Measurements from ENCODE around the gene NOTCH2. TPM values are rescaled to one million over a fixed set of nuclear protein-coding genes. Genes with fewer than 3 reads are reported as not detected.
"Not testable (repeated sequence)": the region's sequence is repeated elsewhere in the genome, so short reads cannot be mapped to it uniquely, and the experiment has no call there.

Gene NOTCH2
- total RNA-seq, 1 experiment from 2014 or later, result 55.7 TPM

- H3K4me3 ChIP-seq (ENCODE audit: low read depth, low read length, poor library complexity, severe bottlenecking); DNase-seq (ENCODE audit: low spot score); intact Hi-C loops (cut with micrococcal nuclease; ENCODE audit: unreplicated experiment); POLR2A ChIA-PET (ENCODE audit: low non-redundant PET); CTCF ChIA-PET; H3K27me3 ChIP-seq (replicated peaks; ENCODE audit: insufficient read depth, low read depth, low read length, poor library complexity); H3K27ac ChIP-seq (ENCODE audit: low read depth, low read length, poor library complexity, severe bottlenecking); H3K9me3 ChIP-seq (ENCODE audit: low read depth, low read length, poor library complexity, severe bottlenecking); H3K4me1 ChIP-seq (ENCODE audit: insufficient read depth, low read length, poor library complexity, severe bottlenecking); H3K36me3 ChIP-seq (ENCODE audit: insufficient read depth, low read length, poor library complexity, severe bottlenecking); BruUV-seq (replicated peaks): not testable (repeated sequence)
Measured at GRCh38 chr1:120032253-120032652, 37.2 kb downstream of the NOTCH2 start.

- H3K9me3 ChIP-seq (ENCODE audit: low read depth, low read length, poor library complexity, severe bottlenecking); H3K27ac ChIP-seq (ENCODE audit: low read depth, low read length, poor library complexity, severe bottlenecking); intact Hi-C loops (cut with micrococcal nuclease; ENCODE audit: unreplicated experiment); H3K27me3 ChIP-seq (replicated peaks; ENCODE audit: insufficient read depth, low read depth, low read length, poor library complexity); H3K4me3 ChIP-seq (ENCODE audit: low read depth, low read length, poor library complexity, severe bottlenecking); CTCF ChIA-PET; POLR2A ChIA-PET (ENCODE audit: low non-redundant PET); BruUV-seq (replicated peaks); H3K4me1 ChIP-seq (ENCODE audit: insufficient read depth, low read length, poor library complexity, severe bottlenecking); H3K36me3 ChIP-seq (ENCODE audit: insufficient read depth, low read length, poor library complexity, severe bottlenecking); DNase-seq (ENCODE audit: low spot score): not testable (repeated sequence)
Measured at GRCh38 chr1:120023791-120024190, 45.7 kb downstream of the NOTCH2 start.

- CTCF ChIA-PET; DNase-seq (ENCODE audit: low spot score); H3K4me1 ChIP-seq (ENCODE audit: insufficient read depth, low read length, poor library complexity, severe bottlenecking); H3K27me3 ChIP-seq (replicated peaks; ENCODE audit: insufficient read depth, low read depth, low read length, poor library complexity); H3K9me3 ChIP-seq (ENCODE audit: low read depth, low read length, poor library complexity, severe bottlenecking); H3K27ac ChIP-seq (ENCODE audit: low read depth, low read length, poor library complexity, severe bottlenecking); POLR2A ChIA-PET (ENCODE audit: low non-redundant PET); H3K4me3 ChIP-seq (ENCODE audit: low read depth, low read length, poor library complexity, severe bottlenecking); BruUV-seq (replicated peaks); H3K36me3 ChIP-seq (ENCODE audit: insufficient read depth, low read length, poor library complexity, severe bottlenecking); intact Hi-C loops (cut with micrococcal nuclease; ENCODE audit: unreplicated experiment): not testable (repeated sequence)
Measured at GRCh38 chr1:120014978-120015377, 54.5 kb downstream of the NOTCH2 start.

GRCh38 chr1:120008320-120008719, 61.1 kb downstream of the NOTCH2 start:
- H3K27ac ChIP-seq (ENCODE audit: low read depth, low read length, poor library complexity, severe bottlenecking); H3K36me3 ChIP-seq (ENCODE audit: insufficient read depth, low read length, poor library complexity, severe bottlenecking); H3K4me1 ChIP-seq (ENCODE audit: insufficient read depth, low read length, poor library complexity, severe bottlenecking); BruUV-seq (replicated peaks); H3K27me3 ChIP-seq (replicated peaks; ENCODE audit: insufficient read depth, low read depth, low read length, poor library complexity); H3K9me3 ChIP-seq (ENCODE audit: low read depth, low read length, poor library complexity, severe bottlenecking); CTCF ChIA-PET; DNase-seq (ENCODE audit: low spot score); intact Hi-C loops (cut with micrococcal nuclease; ENCODE audit: unreplicated experiment); POLR2A ChIA-PET (ENCODE audit: low non-redundant PET); H3K4me3 ChIP-seq (ENCODE audit: low read depth, low read length, poor library complexity, severe bottlenecking): not testable (repeated sequence)

GRCh38 chr1:120007850-120008249, 61.6 kb downstream of the NOTCH2 start:
- H3K4me1 ChIP-seq (ENCODE audit: insufficient read depth, low read length, poor library complexity, severe bottlenecking); H3K27me3 ChIP-seq (replicated peaks; ENCODE audit: insufficient read depth, low read depth, low read length, poor library complexity); H3K9me3 ChIP-seq (ENCODE audit: low read depth, low read length, poor library complexity, severe bottlenecking); DNase-seq (ENCODE audit: low spot score); H3K27ac ChIP-seq (ENCODE audit: low read depth, low read length, poor library complexity, severe bottlenecking); intact Hi-C loops (cut with micrococcal nuclease; ENCODE audit: unreplicated experiment); POLR2A ChIA-PET (ENCODE audit: low non-redundant PET); CTCF ChIA-PET; H3K4me3 ChIP-seq (ENCODE audit: low read depth, low read length, poor library complexity, severe bottlenecking); BruUV-seq (replicated peaks); H3K36me3 ChIP-seq (ENCODE audit: insufficient read depth, low read length, poor library complexity, severe bottlenecking): not testable (repeated sequence)

- BruUV-seq (replicated peaks); POLR2A ChIA-PET (ENCODE audit: low non-redundant PET); CTCF ChIA-PET: not testable (repeated sequence)
Measured at GRCh38 chr1:120001035-120001434, 68.4 kb downstream of the NOTCH2 start.

GRCh38 chr1:119996731-119997312, 72.6 kb downstream of the NOTCH2 start:
- H3K4me1 ChIP-seq (ENCODE audit: insufficient read depth, low read length, poor library complexity, severe bottlenecking); H3K9me3 ChIP-seq (ENCODE audit: low read depth, low read length, poor library complexity, severe bottlenecking); intact Hi-C loops (cut with micrococcal nuclease; ENCODE audit: unreplicated experiment); DNase-seq (ENCODE audit: low spot score); POLR2A ChIA-PET (ENCODE audit: low non-redundant PET); H3K36me3 ChIP-seq (ENCODE audit: insufficient read depth, low read length, poor library complexity, severe bottlenecking); BruUV-seq (replicated peaks); H3K4me3 ChIP-seq (ENCODE audit: low read depth, low read length, poor library complexity, severe bottlenecking); H3K27ac ChIP-seq (ENCODE audit: low read depth, low read length, poor library complexity, severe bottlenecking); CTCF ChIA-PET; H3K27me3 ChIP-seq (replicated peaks; ENCODE audit: insufficient read depth, low read depth, low read length, poor library complexity): not testable (repeated sequence)

More at GRCh38 chr1:120001035-120001434, 68.4 kb downstream of the NOTCH2 start:
- H3K27me3 ChIP-seq (replicated peaks; ENCODE audit: insufficient read depth, low read depth, low read length, poor library complexity); H3K4me1 ChIP-seq (ENCODE audit: insufficient read depth, low read length, poor library complexity, severe bottlenecking); H3K27ac ChIP-seq (ENCODE audit: low read depth, low read length, poor library complexity, severe bottlenecking); H3K36me3 ChIP-seq (ENCODE audit: insufficient read depth, low read length, poor library complexity, severe bottlenecking); DNase-seq (ENCODE audit: low spot score); H3K9me3 ChIP-seq (ENCODE audit: low read depth, low read length, poor library complexity, severe bottlenecking); H3K4me3 ChIP-seq (ENCODE audit: low read depth, low read length, poor library complexity, severe bottlenecking); intact Hi-C loops (cut with micrococcal nuclease; ENCODE audit: unreplicated experiment): not testable (repeated sequence)

GRCh38 chr1:119995975-119996374, 73.5 kb downstream of the NOTCH2 start:
- H3K27me3 ChIP-seq (replicated peaks; ENCODE audit: insufficient read depth, low read depth, low read length, poor library complexity); H3K9me3 ChIP-seq (ENCODE audit: low read depth, low read length, poor library complexity, severe bottlenecking); H3K4me3 ChIP-seq (ENCODE audit: low read depth, low read length, poor library complexity, severe bottlenecking); CTCF ChIA-PET; H3K27ac ChIP-seq (ENCODE audit: low read depth, low read length, poor library complexity, severe bottlenecking); H3K4me1 ChIP-seq (ENCODE audit: insufficient read depth, low read length, poor library complexity, severe bottlenecking); BruUV-seq (replicated peaks); DNase-seq (ENCODE audit: low spot score); POLR2A ChIA-PET (ENCODE audit: low non-redundant PET); H3K36me3 ChIP-seq (ENCODE audit: insufficient read depth, low read length, poor library complexity, severe bottlenecking); intact Hi-C loops (cut with micrococcal nuclease; ENCODE audit: unreplicated experiment): not testable (repeated sequence)
